Right lobe of liver (tissue), 4 donors: ENCODE measurements around the gene ENTPD8.

ENCODE experiments used
- POLR2A ChIP-seq: fragments of 450-650 bp; IDR thresholded peaks from one replicate; pipeline ENCODE4 v1.6.1; 2017; ENCODE audit warnings: antibody characterized with exemption, mild to moderate bottlenecking
- TF ChIP-seq, protein P1 (sequence below), 4 donors: fragments of 200-600 bp in 3 of 4; fragments of 450-650 bp in 1 of 4; IDR thresholded peaks; one replicate each; pipeline versions ENCODE4 v1.5.1 to v1.8.0; 2016 to 2022; ENCODE audit warnings: antibody characterized with exemption in 4 of 4, mild to moderate bottlenecking in 2 of 4
- donor health status: DM: no; HTN: no; CAD: no.
- donor health status: DM: no; HTN: no; CAD: no.
- donor health status: DM: no; HTN: yes; CAD: no.

DNA sequence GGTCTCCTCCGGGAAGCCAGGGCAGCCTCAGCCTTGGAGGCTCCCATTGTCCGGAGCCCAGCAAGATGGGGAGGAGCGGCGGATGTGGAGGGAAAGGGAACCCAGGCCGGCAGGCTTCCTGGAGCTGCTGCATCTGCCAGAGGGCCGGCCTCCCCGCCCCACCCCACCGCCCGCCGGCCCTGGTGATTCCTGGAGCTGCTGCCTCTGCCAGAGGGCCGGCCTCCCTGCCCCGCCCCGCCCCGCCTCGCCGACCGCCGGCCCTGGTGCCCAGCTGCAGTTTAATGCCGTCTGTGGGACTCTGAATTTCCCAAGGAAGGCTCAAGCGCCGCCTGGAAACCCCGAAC lies 49.8 kb downstream of the ENTPD8 start:
- TF ChIP-seq, protein P1, sequence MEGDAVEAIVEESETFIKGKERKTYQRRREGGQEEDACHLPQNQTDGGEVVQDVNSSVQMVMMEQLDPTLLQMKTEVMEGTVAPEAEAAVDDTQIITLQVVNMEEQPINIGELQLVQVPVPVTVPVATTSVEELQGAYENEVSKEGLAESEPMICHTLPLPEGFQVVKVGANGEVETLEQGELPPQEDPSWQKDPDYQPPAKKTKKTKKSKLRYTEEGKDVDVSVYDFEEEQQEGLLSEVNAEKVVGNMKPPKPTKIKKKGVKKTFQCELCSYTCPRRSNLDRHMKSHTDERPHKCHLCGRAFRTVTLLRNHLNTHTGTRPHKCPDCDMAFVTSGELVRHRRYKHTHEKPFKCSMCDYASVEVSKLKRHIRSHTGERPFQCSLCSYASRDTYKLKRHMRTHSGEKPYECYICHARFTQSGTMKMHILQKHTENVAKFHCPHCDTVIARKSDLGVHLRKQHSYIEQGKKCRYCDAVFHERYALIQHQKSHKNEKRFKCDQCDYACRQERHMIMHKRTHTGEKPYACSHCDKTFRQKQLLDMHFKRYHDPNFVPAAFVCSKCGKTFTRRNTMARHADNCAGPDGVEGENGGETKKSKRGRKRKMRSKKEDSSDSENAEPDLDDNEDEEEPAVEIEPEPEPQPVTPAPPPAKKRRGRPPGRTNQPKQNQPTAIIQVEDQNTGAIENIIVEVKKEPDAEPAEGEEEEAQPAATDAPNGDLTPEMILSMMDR (IDR thresholded peaks at IDR 0.05): no peak
- TF ChIP-seq POLR2A: no peak
